OCI-LY1 (cell line): ENCODE data around the gene HDAC9.

Experiments used
- EZH2 ChIP-seq: fragments of 200-600 bp; sonication (generic), shearing (Covaris generic); IDR thresholded peaks from 2 replicates; pipeline ENCODE4 v1.8.0; 2017; ENCODE audit warnings: borderline replicate concordance, mixed run types, mild to moderate bottlenecking, antibody characterized with exemption, low read length, moderate library complexity, mixed read lengths
- TF ChIP-seq, protein P1 (sequence below): fragments of 200-600 bp; sonication (generic), shearing (Covaris generic); IDR thresholded peaks from 2 replicates; pipeline ENCODE4 v1.5.1; 2017; ENCODE audit warnings: mild to moderate bottlenecking, antibody characterized with exemption, low read length, moderate library complexity, mixed read lengths

DNA sequence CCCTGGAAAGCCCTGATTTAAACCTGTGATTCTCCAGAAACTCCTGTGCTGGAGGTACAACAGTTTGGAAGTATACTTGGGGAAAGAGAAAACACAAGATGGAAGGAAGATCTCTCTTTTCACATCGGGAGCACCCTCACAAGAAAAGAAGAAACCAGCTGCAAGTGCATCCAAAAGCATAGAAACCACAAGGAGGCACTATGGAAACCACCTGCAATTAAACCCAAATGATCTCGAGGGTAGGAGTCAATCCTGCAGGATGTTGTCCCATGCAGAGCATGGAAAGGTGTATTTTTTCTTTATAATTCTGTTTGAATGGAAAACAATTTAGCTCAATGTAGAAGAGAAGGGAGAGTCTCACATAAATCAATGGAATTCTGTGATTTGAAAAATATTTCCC lies 411.4 kb downstream of the HDAC9 start:
- TF ChIP-seq, protein P1, sequence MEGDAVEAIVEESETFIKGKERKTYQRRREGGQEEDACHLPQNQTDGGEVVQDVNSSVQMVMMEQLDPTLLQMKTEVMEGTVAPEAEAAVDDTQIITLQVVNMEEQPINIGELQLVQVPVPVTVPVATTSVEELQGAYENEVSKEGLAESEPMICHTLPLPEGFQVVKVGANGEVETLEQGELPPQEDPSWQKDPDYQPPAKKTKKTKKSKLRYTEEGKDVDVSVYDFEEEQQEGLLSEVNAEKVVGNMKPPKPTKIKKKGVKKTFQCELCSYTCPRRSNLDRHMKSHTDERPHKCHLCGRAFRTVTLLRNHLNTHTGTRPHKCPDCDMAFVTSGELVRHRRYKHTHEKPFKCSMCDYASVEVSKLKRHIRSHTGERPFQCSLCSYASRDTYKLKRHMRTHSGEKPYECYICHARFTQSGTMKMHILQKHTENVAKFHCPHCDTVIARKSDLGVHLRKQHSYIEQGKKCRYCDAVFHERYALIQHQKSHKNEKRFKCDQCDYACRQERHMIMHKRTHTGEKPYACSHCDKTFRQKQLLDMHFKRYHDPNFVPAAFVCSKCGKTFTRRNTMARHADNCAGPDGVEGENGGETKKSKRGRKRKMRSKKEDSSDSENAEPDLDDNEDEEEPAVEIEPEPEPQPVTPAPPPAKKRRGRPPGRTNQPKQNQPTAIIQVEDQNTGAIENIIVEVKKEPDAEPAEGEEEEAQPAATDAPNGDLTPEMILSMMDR: no peak
- TF ChIP-seq EZH2: no peak
